ENCODE data around the gene IMPA2.
"Not testable (repeated sequence)": the region's sequence is repeated elsewhere in the genome, so short reads cannot be mapped to it uniquely, and the experiment has no call there.

Gene IMPA2

GRCh38 chr18:12068316-12068949, 87.1 kb downstream of the IMPA2 start:
- not testable (repeated sequence) for H3K27me3 ChIP-seq (replicated peaks; ENCODE audit: control insufficient read depth, insufficient read depth, low read length)

GRCh38 chr18:12068950-12069320, 87.6 kb downstream of the IMPA2 start:
- no peaks in the 10 kb centered on the region for H3K9me3 ChIP-seq (ENCODE audit: control insufficient read depth, low read length)
- no peak for DNase-seq (ENCODE audit: low read depth)
- no peaks in the 10 kb centered on the region for H3K4me1 ChIP-seq (ENCODE audit: control insufficient read depth, insufficient read depth, low read length)
- no peaks in the 10 kb centered on the region for H3K27me3 ChIP-seq (replicated peaks; ENCODE audit: control insufficient read depth, insufficient read depth, low read length)
- H3K9ac ChIP-seq (ENCODE audit: low read length): no peak overlapping the region
- peak overlapping the region; percentile 47 for H3K4me3 ChIP-seq (ENCODE audit: low read length)
- no peaks in the 10 kb centered on the region for H3K36me3 ChIP-seq (ENCODE audit: control insufficient read depth, insufficient read depth, low read length, severe bottlenecking)

More at GRCh38 chr18:12068316-12068949, 87.1 kb downstream of the IMPA2 start:
- DNase-seq (ENCODE audit: low read depth); H3K4me1 ChIP-seq (ENCODE audit: control insufficient read depth, insufficient read depth, low read length); H3K9me3 ChIP-seq (ENCODE audit: control insufficient read depth, low read length); H3K9ac ChIP-seq (ENCODE audit: low read length); H3K36me3 ChIP-seq (ENCODE audit: control insufficient read depth, insufficient read depth, low read length, severe bottlenecking): not testable (repeated sequence)
- H3K4me3 ChIP-seq (ENCODE audit: low read length): peak overlapping the region; percentile 47

- H3K4me1 ChIP-seq (ENCODE audit: control insufficient read depth, insufficient read depth, low read length); H3K4me3 ChIP-seq (ENCODE audit: low read length); DNase-seq (ENCODE audit: low read depth); H3K9ac ChIP-seq (ENCODE audit: low read length); H3K27me3 ChIP-seq (replicated peaks; ENCODE audit: control insufficient read depth, insufficient read depth, low read length); H3K9me3 ChIP-seq (ENCODE audit: control insufficient read depth, low read length); H3K36me3 ChIP-seq (ENCODE audit: control insufficient read depth, insufficient read depth, low read length, severe bottlenecking): not testable (repeated sequence)
Observed at GRCh38 chr18:12071066-12071465, 89.8 kb downstream of the IMPA2 start.

- Histone ChIP-seq H3K9ac (ENCODE audit: low read length) (no peak overlapping the region), H3K4me3 (ENCODE audit: low read length) (no peak overlapping the region), H3K4me1 (ENCODE audit: control insufficient read depth, insufficient read depth, low read length) (no peaks in the 10 kb centered on the region), H3K9me3 (ENCODE audit: control insufficient read depth, low read length) (no peaks in the 10 kb centered on the region), H3K36me3 (ENCODE audit: control insufficient read depth, insufficient read depth, low read length, severe bottlenecking) (no peaks in the 10 kb centered on the region), H3K27me3 (replicated peaks; ENCODE audit: control insufficient read depth, insufficient read depth, low read length) (no peaks in the 10 kb centered on the region)
- no peak for DNase-seq (ENCODE audit: low read depth)
Observed at GRCh38 chr18:12072996-12073395, 91.7 kb downstream of the IMPA2 start.

- H3K9me3 ChIP-seq (ENCODE audit: control insufficient read depth, low read length): no peaks in the 10 kb centered on the region
- DNase-seq (ENCODE audit: low read depth): peak; percentile 22
- H3K36me3 ChIP-seq (ENCODE audit: control insufficient read depth, insufficient read depth, low read length, severe bottlenecking): no peaks in the 10 kb centered on the region
- no peak overlapping the region for H3K9ac ChIP-seq (ENCODE audit: low read length)
- H3K4me3 ChIP-seq (ENCODE audit: low read length): no peak overlapping the region
- no peaks in the 10 kb centered on the region for H3K27me3 ChIP-seq (replicated peaks; ENCODE audit: control insufficient read depth, insufficient read depth, low read length)
- peaks cover 4% of the 10 kb centered on the region for H3K4me1 ChIP-seq (ENCODE audit: control insufficient read depth, insufficient read depth, low read length)
Observed at GRCh38 chr18:12074736-12075135, 93.4 kb downstream of the IMPA2 start.

GRCh38 chr18:12076424-12077140, 95.3 kb downstream of the IMPA2 start:
- DNase-seq (ENCODE audit: low read depth): peak; percentile 53
- H3K27me3 ChIP-seq (replicated peaks; ENCODE audit: control insufficient read depth, insufficient read depth, low read length): no peaks in the 10 kb centered on the region
- H3K4me3 ChIP-seq (ENCODE audit: low read length): peak overlapping the region; percentile 52
- H3K36me3 ChIP-seq (ENCODE audit: control insufficient read depth, insufficient read depth, low read length, severe bottlenecking): no peaks in the 10 kb centered on the region
- peaks cover 10% of the 10 kb centered on the region for H3K4me1 ChIP-seq (ENCODE audit: control insufficient read depth, insufficient read depth, low read length)
- no peaks in the 10 kb centered on the region for H3K9me3 ChIP-seq (ENCODE audit: control insufficient read depth, low read length)
- H3K9ac ChIP-seq (ENCODE audit: low read length): peak overlapping the region; percentile 82

- not testable (repeated sequence) for H3K27me3 ChIP-seq (replicated peaks; ENCODE audit: control insufficient read depth, insufficient read depth, low read length); H3K9ac ChIP-seq (ENCODE audit: low read length); DNase-seq (ENCODE audit: low read depth); H3K36me3 ChIP-seq (ENCODE audit: control insufficient read depth, insufficient read depth, low read length, severe bottlenecking); H3K4me1 ChIP-seq (ENCODE audit: control insufficient read depth, insufficient read depth, low read length); H3K9me3 ChIP-seq (ENCODE audit: control insufficient read depth, low read length); H3K4me3 ChIP-seq (ENCODE audit: low read length)
Observed at GRCh38 chr18:12077994-12078393, 96.7 kb downstream of the IMPA2 start.

GRCh38 chr18:12079491-12080237, 98.4 kb downstream of the IMPA2 start:
- DNase-seq (ENCODE audit: low read depth): peak; percentile 49
- no peaks in the 10 kb centered on the region for H3K36me3 ChIP-seq (ENCODE audit: control insufficient read depth, insufficient read depth, low read length, severe bottlenecking)
- H3K4me3 ChIP-seq (ENCODE audit: low read length): no peak overlapping the region
- H3K9me3 ChIP-seq (ENCODE audit: control insufficient read depth, low read length): no peaks in the 10 kb centered on the region
- H3K4me1 ChIP-seq (ENCODE audit: control insufficient read depth, insufficient read depth, low read length): peaks cover 10% of the 10 kb centered on the region
- no peaks in the 10 kb centered on the region for H3K27me3 ChIP-seq (replicated peaks; ENCODE audit: control insufficient read depth, insufficient read depth, low read length)
- no peak overlapping the region for H3K9ac ChIP-seq (ENCODE audit: low read length)
